Ovary (tissue), 10 donors: ENCODE data around the gene DST. TPM values are rescaled to one million over a fixed set of nuclear protein-coding genes. Genes with fewer than 3 reads are reported as not detected.

ENCODE experiments used
- DNase-seq, 5 donors: peaks; one replicate each; pipeline ENCODE4 v3.0.0-alpha.2; 2019 to 2020
- H3K27ac ChIP-seq, 2 donors: fragments of 200-600 bp; one replicate each; pipeline versions ENCODE4 v1.5.1 to v1.8.0; 2019 to 2022
- H3K27me3 ChIP-seq: fragments of 200-600 bp; one replicate; pipeline ENCODE4 v1.8.0; 2022
- H3K36me3 ChIP-seq: fragments of 200-600 bp; sonication (generic); one replicate; pipeline ENCODE4 v1.5.1; 2019
- H3K4me1 ChIP-seq: one replicate; pipeline ENCODE4 v1.8.1; 2013; ENCODE audit warnings: mild to moderate bottlenecking, moderate library complexity; ENCODE audit not compliant: insufficient read depth
- H3K4me3 ChIP-seq: fragments of 200-600 bp; sonication (generic); one replicate; pipeline ENCODE4 v1.5.1; 2017
- H3K9me3 ChIP-seq, 2 donors: fragments of 200-600 bp in 1 of 2; sonication (generic) in 1 of 2; one replicate each; pipeline versions ENCODE4 v1.5.1 to v1.8.1; 2013 to 2019; ENCODE audit warnings: mild to moderate bottlenecking in 1 of 2, moderate library complexity in 1 of 2
- EP300 ChIP-seq: sonication (generic); formaldehyde crosslinking; IDR thresholded peaks from one replicate; pipeline ENCODE4 v1.6.1; 2017; ENCODE audit warnings: antibody characterized with exemption
- POLR2A ChIP-seq: fragments of 450-650 bp; IDR thresholded peaks from one replicate; pipeline ENCODE4 v1.6.1; 2017; ENCODE audit warnings: antibody characterized with exemption, mild to moderate bottlenecking, moderate library complexity
- WGBS, 3 donors: extraction: QIAGEN DNeasy Blood & Tissue Kit in 1 of 3; methylation state at CpG; one replicate each; pipeline versions ENCODE4 v1.1.5 to v1.1.7; 2013 to 2017; 5-methylcytosine and 5-hydroxymethylcytosine counted together
- intact Hi-C, 4 donors: fragments of 100-400 bp; cut with DNase I; formaldehyde crosslinking; loops; one replicate each; pipeline versions ENCODE4 v1.11.0 to v1.15.1; 2022 to 2023
- long read RNA-seq, 3 donors: library from polyadenylated mRNA in 2 of 3; unstranded in 2 of 3; transcript quantifications; one replicate each; pipeline ENCODE4 v2.0.0 and lab custom pipeline, GENCODE V29; 2021 to 2026
- polyA plus RNA-seq, 2 donors: library from polyadenylated mRNA; stranded (reverse); fragments of 200-250 nt in 1 of 2; fragments of 350-450 nt in 1 of 2; fragmentation: Illumina TruSeq in 1 of 2; extraction: RNeasy Lipid Tissue Mini Kit (QIAGEN cat#74804) in 1 of 2; gene quantifications; one replicate each; pipeline ENCODE4 v1.2.3, GENCODE V29; 2013 to 2014
- total RNA-seq, 7 donors: library from RNA; depleted of rRNA in 2 of 7; stranded (reverse); fragments of >200 nt in 2 of 7; fragmentation: NEBNext Ultra II Directional in 3 of 7; extraction: Animal tissue kit (Norgen Biotek cat#: 25700) in 3 of 7; gene quantifications; one replicate each; pipeline versions ENCODE4 v1.1.0 to v1.2.4, GENCODE V29; 2016 to 2023
- TF ChIP-seq, protein P1 (sequence below), 3 donors: fragments of 450-650 bp in 2 of 3; fragments of 200-600 bp in 1 of 3; IDR thresholded peaks; one replicate each; pipeline versions ENCODE4 v1.5.1 to v1.8.0; 2016 to 2022; ENCODE audit warnings: antibody characterized with exemption in 3 of 3, mild to moderate bottlenecking in 1 of 3
- donor health status: DM: no; HTN: no; CAD: no; lungs with moderate emphysema.
- donor health status: DM: no; HTN: no; CAD: no.
- donor health status: Bipolar disorder and iron deficiency.
- donor health status: DM: yes; HTN: yes; CAD: no.
- donor health status: DM: no; HTN: no; CAD: no.
- donor health status: DM: yes; HTN: yes; CAD: no.

The DST gene
- total RNA-seq (100 to 1,000 TPM; 132 to 290 (median 212) TPM), polyA plus RNA-seq (100 to 1,000 TPM; 124 to 169 TPM)
- long read RNA-seq, donor 1, partial matches to known transcripts: 70 of 84 reads
- long read RNA-seq, donor 1, other reads (novel, unspliced or antisense): 9 of 84 reads
- long read RNA-seq, donor 2, full-length matches to known transcripts: 9 of 19 reads
- long read RNA-seq, donor 2, partial matches to known transcripts: 10 of 19 reads
- long read RNA-seq, donor 2, other reads (novel, unspliced or antisense): 0 of 19 reads
- long read RNA-seq, donor 3, partial matches to known transcripts: 3 of 8 reads
- long read RNA-seq, donor 3, other reads (novel, unspliced or antisense): 2 of 8 reads

DNA sequence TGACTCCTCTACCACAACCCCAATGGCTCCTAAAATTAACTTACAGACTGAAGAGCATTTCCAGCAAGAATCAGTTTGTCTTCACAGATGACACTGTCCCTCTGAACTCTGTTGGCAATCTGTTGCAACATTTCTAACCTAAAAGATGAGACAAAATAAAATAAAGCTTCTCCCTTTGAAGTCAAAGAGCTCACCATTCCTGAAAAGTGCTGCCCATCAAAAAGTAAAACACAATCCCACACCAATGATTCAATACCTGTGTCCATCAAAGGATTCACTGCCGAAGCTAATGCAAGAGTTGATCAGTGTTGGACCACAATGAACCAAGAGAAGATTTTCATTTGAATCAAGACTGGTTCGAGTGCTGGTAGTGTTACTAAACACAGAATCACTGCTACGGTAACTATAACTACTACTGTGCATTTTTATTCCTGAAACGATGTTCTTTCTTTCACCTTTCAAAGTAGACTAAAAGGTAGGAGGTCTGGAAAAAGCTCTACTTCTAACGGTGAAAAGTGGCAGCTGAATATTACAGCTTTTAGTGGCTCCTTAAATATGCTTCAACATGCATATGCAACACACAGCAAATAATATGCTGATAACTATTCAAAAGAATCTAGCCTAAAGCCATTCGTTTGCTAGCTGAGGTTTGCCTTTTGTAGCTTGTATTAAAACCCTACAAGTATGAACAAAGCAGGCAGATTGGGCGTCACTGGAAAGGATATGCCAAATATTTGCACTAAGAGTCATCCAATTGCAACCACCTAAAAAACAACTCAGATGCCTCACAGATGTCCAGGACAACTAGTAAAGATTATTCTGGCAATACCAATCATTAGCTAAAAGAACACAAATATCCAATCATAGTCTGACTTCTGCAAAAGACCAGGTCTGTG, at the start of gene DST:
TSS of gene DST (minus strand) at position 524 of the 896 bp plus-strand sequence.
- Histone ChIP-seq H3K9me3 (no peaks in the 10 kb centered on the region), H3K4me1 (peaks cover 4% of the 10 kb centered on the region), H3K4me3 (no peak within 1 kb of the TSS), H3K27ac (no peak within 1 kb of the TSS), H3K27me3 (no peaks in the 10 kb centered on the region), H3K36me3 (no peaks in the 10 kb centered on the region)
- TF ChIP-seq, protein P1, sequence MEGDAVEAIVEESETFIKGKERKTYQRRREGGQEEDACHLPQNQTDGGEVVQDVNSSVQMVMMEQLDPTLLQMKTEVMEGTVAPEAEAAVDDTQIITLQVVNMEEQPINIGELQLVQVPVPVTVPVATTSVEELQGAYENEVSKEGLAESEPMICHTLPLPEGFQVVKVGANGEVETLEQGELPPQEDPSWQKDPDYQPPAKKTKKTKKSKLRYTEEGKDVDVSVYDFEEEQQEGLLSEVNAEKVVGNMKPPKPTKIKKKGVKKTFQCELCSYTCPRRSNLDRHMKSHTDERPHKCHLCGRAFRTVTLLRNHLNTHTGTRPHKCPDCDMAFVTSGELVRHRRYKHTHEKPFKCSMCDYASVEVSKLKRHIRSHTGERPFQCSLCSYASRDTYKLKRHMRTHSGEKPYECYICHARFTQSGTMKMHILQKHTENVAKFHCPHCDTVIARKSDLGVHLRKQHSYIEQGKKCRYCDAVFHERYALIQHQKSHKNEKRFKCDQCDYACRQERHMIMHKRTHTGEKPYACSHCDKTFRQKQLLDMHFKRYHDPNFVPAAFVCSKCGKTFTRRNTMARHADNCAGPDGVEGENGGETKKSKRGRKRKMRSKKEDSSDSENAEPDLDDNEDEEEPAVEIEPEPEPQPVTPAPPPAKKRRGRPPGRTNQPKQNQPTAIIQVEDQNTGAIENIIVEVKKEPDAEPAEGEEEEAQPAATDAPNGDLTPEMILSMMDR (IDR thresholded peaks at IDR 0.05): no peak
- TF ChIP-seq EP300 (no peak), POLR2A (no peak)
- intact Hi-C loops: loop anchor here in 1 of 4 donors (5.0 kb wide), 1 partner anchor 55 kb away; no protein-coding TSS in a partner anchor
- DNase-seq: peak in 1 of 5 donors; percentile 33
- 61 to 65% (median 62%) methylated on average over 7 of the region's 7 CpGs for WGBS, 3 donors

DNA sequence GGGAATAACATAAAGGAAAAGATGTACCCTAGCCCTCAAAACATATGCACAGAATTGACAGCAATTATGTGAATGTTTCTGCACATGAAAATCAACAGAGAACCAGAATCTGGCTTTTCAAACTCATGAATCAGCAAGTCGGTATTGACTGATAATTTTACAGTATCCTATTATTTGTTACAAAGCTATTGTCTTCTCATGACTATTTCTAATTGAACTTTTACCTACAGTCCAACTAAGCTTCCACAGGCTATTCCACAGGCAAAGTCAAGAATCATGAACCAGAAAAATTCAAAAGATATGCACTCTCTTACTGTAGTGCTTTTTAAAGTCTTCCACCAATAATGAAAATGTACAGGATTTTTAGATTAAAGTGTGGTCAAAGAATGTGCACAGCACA, 49.1 kb upstream of the DST start:
- H3K4me3 ChIP-seq: peak overlapping the region; percentile 19
- H3K36me3 ChIP-seq: no peaks in the 10 kb centered on the region
- H3K27ac ChIP-seq: peak overlapping the region in 1 of 2 donors; percentile 51
- intact Hi-C loops: no loop called here
- no peak for DNase-seq
- peaks cover 9% of the 10 kb centered on the region for H3K4me1 ChIP-seq
- no peaks in the 10 kb centered on the region for H3K27me3 ChIP-seq
- TF ChIP-seq, protein P1 (IDR thresholded peaks at IDR 0.05): no peak
- TF ChIP-seq POLR2A (no peak), EP300 (no peak)
- H3K9me3 ChIP-seq: no peaks in the 10 kb centered on the region
- 48 to 68% (median 65%) methylated on average over 1 of the region's 1 CpG for WGBS, 3 donors

DNA sequence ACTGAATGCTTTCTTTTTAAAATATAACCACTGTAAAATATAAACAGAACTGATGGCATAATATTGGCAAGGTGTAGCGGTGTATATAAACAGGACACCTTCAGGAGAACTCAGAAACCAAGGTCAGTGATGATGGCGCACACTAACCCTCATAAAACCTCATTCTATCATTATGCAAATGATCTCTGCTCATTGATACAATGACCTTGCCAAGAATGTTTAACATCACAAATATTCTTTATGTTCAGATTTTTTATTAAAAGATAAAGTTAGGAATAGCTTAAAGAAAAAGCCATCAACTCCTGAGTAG, 48.6 kb upstream of the DST start:
- Histone ChIP-seq H3K27ac (no peak overlapping the region), H3K36me3 (no peaks in the 10 kb centered on the region), H3K9me3 (no peaks in the 10 kb centered on the region), H3K27me3 (no peaks in the 10 kb centered on the region), H3K4me1 (peaks cover 10% of the 10 kb centered on the region), H3K4me3 (no peak overlapping the region)
- no peak for DNase-seq
- intact Hi-C loops: no loop called here
- TF ChIP-seq POLR2A (no peak), EP300 (no peak)
- TF ChIP-seq, protein P1 (IDR thresholded peaks at IDR 0.05): no peak
- 88 to 93% (median 88%) methylated on average over 2 of the region's 2 CpGs for WGBS, 3 donors

DNA sequence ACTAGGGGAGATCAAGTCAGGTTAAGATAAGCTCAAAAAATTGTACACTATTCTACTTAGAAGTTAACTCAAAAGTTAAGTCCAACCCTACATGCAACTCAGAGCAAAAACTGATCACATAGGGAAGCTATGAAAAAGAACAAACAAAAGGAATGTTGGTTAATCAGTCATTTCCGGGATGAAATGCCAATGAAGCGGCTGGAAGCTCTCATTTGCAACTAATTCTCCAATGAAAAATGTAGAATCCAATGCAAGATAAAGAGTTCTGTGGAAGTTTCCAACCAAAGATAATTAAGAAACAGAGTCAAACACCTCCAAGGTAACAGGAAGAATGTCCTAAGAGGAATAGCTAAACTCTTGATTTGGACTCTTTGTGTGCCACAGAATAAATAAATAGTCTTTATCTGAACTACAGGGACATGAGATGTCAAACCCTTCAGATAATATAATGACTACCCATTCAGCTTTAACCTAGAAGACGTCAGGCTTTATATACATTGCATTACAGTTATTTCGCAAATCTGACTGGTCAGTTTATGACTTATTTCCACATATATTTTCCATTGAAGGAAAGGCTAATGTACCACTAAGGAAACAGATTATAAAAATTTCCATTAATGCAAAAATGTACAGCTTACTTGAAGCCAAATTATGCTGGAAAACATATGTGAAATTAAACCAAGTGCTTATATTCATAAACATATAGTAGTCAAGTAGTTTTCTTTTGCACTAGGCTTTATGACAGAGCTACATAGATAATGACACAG, 48.0 kb upstream of the DST start:
- Histone ChIP-seq H3K9me3 (no peaks in the 10 kb centered on the region), H3K27me3 (no peaks in the 10 kb centered on the region), H3K27ac (no peak overlapping the region), H3K4me1 (peaks cover 10% of the 10 kb centered on the region), H3K4me3 (no peak overlapping the region), H3K36me3 (no peaks in the 10 kb centered on the region)
- TF ChIP-seq POLR2A (no peak), EP300 (no peak)
- TF ChIP-seq, protein P1 (IDR thresholded peaks at IDR 0.05): no peak
- DNase-seq: no peak
- intact Hi-C loops: no loop called here
- 64 to 73% (median 67%) methylated on average over 4 of the region's 4 CpGs for WGBS, 3 donors
